HG03108 (cell line): ENCODE data around the gene ENOX2.

Source experiments
- ATAC-seq: cut with Tn5 transposase; IDR thresholded peaks from one replicate; pipeline ENCODE4 v1.9.1; 2021; ENCODE audit warnings: moderate library complexity; ENCODE audit not compliant: unreplicated experiment

Gene ENOX2

DNA sequence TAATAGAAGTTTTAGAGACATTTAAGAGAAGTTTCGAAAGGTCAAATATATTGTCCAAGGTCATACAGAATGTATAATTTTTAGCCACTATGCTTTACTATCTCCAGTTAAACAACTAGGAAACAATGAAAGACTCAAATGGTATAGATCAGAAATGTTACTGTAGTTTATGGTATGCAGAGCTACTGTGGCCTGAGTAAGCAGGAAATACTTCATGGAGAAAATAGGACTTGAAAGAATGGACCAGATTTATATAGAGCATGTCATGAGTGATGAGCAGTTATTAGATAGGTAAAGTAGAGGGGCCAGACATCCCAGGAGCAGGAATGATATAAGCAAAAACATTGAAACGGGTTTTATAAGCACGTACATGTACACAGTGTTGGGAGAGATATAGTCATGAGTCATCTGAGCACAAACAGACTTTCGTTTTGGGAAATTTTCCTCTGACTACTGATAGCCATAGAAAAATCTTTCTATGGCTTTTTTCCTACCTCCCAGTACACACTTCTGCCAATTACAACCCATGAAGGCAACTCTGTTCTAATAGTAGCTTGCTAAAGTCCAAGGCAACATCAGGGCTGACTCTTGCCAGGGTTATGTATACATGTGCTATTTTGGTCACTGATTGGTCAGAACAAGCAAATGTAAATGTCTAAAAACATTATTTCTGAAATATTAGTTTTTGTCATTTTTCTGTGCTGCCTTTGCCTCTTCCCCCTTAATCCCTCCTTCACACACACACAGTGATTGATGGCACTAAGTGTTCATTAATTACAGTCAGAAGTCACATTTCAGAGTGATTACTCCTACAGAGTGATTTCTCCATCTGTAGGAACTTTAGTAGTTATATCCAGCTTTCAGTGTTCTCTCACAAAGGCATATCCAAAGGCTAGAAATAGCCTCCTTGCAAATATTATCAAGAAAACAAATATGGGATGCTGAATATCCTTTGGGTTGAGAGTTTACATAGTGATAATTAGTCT lies 198.7 kb downstream of the ENOX2 start:
- ATAC-seq: no peak

DNA sequence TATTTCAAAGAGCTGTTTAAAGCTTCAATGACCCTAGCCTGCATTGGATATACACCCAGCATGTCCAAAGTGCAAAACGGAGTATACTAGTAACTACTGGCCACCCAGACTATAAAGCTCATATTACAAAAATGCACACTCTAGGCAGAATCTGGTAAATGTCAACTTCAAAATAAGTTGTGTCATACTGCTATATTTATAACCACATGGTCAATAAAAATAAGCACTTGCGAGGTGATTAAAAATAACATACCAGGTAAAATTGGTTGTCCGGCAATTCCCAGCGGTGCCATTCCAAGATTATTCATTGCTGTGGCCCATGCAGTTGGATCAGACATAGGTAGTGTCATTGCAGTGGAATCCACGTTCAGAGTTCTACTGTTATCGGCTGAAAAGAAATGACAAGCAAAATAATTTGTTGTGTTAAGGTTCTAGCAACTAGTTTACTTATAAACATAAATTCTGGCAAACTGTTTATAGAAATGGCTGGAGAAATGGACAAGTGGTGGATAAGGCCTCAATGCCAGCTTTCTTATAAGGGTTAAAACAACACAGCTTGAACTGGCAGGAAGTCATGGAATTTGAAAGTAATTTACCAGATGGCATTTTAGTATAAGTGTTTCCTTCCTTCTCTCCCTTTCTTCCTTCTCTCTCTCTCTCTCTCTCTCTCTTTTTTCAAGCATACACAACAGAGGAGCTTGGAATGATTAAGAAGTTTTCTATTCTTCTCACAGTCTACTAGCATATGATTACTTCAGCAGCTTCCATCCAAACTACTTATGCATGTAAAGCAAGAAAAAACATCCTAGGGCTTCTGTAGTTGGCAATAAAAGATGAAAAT lies 199.9 kb downstream of the ENOX2 start:
- ATAC-seq: no peak

DNA sequence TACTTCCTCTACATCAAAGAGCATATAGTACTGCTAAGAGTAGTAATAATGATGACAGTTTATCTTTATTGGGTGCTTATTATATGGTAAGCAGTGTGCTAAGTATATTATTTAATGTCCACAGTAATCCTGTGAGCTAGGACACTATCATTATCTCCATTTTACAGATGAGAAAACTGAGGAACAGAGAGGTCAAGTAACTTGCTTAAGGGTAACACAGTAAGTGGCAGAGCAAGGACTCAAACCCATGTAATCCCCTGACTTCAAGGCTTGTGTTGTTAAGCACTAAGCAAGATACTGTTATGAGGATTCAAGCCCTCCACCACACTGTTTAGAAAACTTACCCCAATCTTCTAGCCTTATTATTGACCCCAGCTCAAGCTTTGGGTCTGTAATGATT lies 202.4 kb downstream of the ENOX2 start:
- ATAC-seq: no peak

DNA sequence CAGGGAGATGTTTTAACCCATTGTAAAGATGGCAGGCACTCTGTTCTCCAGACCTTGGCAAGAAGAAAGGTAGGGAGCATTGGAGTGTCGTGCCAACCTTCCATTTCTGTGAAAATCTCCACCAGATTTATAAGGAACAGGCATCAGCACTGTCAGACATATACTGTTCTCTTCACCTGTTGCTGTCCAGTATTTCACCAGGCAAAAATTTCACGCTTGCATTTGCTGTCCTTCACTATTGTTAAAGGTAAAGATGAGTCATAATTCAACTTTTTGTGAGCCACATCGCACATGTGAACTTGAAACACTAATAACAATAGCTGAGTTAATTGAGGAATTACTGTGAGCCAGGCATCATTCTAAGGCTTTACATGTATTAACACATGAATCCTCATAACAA lies 203.4 kb downstream of the ENOX2 start:
- ATAC-seq: no peak

DNA sequence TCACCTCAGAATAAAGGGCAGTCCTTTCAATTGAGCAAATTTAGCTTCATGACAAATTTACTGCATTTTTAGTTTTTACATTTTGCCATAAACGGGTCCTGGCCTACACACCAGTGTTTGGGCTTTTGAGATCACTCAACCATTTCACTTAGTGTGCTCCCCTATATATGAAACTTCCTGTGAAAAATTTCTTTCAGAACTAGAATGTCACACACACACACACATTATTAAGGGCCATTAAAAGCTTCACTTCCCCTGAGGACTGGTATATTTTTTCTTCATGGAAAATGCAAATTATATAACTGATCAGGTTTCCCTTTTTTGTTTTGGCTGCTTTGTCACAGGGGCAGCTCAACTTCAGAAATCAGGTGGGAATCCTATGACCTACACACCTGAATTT lies 206.5 kb downstream of the ENOX2 start:
- ATAC-seq: no peak

DNA sequence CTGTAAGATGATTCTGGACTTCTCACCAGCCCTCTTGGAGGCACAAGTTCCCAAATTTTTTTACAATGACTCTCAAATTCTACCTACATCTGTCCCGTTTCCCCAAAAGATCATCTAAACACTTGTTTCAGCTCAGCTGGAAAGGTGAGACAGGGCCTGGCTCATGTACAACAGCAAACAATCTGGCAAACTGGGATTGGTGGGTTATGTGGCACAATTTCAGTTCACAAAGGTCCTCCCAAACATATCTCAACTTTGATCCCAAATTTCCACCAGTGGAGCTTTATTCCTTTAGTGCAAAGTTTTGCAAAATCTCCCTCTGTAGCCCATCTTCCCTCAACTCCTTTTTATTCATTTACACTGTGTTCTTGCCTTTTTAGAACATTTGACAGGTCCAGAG lies 207.1 kb downstream of the ENOX2 start:
- no peak for ATAC-seq

DNA sequence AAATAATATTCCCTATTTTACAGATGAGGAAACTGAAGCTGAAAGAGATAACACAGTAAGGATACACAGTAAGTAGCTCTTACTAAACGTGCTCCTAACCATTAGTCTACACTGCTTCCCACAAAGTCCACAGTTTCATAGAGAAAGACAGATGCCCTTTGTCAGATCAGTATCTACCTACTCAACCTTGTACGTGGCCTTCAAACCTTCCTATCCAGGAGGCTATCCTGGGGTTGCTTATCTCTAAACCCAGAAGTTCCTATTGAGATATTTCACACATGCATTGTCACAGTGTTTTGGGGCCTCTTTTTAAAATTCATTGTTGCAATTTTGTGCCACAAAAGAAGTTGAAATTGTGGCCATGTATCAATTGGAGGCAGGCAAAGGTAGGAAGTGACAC lies 208.0 kb downstream of the ENOX2 start:
- no peak for ATAC-seq

DNA sequence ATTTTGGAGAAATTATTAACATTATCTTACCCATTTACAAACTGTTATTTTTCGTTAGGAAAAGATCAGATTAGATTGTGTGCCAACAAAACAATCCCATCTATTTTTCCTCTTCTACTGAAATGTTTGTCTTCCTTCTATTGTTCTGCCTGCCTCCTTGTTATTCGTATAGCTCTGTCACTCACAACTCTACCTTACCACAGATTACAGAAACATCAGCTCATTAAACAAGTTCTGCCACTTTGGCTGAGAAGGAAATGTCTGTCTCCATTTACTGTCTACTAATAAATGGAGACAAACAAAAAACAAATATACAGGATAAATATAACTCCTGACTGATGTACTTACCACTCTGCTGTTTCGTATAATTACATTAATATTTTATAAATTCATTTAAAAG lies 211.4 kb downstream of the ENOX2 start:
- no peak for ATAC-seq

DNA sequence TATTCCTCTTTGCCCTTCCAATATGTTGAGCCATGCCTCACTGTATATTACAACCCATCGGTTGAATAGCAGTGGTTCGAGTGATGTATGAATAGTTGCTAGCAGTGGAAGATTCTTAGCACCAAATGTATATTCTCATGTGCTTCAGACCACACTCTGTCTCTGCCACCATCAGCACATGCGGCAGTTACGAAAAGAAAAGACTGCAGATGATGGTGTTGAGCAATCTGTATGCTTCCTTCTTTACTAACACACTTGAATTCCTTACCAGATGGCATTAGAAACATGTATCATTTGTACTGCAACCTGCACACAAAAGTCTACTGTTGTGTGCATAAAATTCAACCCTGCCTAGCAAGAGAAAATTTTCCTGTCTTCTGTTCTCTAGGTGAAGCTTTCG lies 214.6 kb downstream of the ENOX2 start:
- no peak for ATAC-seq

DNA sequence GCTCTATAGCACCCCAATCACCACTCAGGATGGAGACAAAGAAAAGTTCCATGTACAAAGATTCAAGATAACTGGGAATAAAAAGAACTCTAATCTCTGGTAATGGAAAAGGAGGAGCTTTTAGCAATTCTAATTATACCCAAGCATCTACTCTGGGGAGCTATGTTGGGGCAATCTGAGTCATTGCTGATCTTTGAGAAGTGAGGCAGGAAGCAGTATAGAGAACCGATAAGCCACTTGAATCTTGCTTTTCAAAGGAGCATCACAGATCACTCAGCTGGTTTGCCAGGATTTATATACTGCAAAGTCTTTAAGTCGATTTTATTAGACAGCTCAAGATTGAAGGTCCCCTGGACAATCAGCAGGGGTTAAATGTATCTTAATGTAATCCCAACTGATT lies 220.0 kb downstream of the ENOX2 start:
- ATAC-seq: no peak

DNA sequence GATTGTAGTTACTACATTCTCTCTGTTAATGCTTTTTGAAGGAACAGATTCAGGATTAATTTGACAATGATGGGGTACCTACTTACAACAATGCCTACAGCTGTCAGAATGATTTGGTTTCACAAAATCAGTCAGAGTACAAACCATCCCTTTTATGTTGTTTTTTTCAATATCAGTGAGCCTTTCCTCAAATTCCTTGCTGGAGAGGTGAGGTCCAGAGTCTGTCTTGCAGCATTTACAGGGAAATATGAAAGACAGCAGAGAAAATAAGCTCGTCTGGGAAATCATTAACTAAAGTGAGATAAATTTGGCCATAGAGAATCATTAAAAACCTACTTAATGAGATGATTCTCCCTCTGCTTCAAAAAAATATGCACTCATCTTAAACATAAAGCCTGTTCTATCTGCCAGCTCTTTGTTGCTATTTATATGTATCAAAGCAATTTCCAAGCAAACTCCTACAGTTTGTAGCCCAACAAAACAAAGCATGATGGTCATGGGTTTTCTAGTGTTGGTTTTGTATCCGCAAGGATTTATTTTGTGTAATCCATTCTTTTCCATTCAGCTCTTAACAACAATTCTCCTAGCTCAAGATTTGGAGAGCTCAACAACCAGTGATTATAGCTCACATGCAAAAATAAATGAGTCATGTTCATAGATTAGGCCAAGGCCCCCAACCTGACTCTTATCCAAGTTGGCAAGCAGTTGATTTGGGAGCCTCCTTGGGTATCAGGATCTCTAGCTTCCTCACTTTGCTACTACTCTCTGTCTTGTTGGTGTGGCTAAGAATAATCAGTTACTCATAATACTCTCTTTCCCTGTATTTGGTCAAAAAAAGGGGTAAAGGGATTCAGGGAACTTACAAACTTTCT lies 222.6 kb downstream of the ENOX2 start:
- no peak for ATAC-seq

DNA sequence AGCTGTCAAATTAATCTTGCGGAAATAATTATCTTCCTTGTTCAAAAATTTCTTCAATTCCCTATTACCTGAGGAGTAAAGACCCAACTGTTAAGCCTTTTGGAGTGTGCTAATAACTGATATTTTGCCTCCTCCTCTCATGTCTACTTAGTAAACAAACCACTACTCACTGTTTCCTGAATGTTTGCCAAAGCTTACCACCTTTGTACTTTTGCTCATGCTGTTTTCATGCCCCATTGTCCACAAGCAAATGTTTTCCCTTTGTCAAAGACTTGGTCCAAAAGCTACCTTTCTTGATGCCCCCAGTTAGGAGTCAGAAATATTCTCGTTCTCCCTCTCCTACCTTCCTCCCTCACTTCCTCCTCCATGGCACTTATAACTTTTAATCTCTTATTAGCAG lies 226.1 kb downstream of the ENOX2 start:
- ATAC-seq: no peak

DNA sequence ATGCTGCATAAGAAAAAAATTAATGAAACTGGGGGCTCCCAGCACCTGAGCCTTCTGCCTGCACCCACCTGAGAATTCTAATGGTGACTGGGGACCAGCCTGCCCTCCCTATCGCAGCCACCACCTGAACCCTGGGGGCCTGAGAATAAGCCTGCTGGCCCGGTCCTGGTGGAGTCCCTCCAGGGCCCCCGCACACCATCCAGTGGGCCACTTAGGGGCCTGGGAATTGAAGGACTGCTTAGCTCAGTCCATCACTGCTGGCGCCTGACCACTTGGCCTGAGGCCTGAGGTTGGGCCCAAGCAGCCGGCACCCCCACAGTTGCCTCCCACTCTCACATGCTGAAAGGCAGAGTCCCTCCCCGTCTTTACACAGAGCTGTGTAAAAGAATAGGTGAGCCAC lies 230.8 kb downstream of the ENOX2 start:
- no peak for ATAC-seq

DNA sequence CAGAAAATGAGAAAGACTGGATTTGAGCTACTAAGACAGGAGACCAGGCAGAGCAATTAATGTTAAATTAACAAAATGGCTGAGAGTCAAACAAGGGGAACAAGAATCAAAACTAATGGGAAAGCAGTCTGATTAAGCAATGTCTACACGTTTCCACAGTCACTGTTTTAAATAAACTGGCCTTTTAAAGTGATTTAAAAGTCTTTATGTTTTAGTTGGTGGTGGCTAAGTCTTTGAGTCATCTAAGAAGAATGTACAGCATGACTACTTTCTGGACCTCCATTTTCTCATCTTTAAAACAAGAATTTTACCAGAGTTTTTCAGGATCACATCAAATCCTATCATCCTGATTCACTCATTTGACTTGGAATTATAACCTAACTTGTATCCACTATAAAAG lies 233.8 kb downstream of the ENOX2 start:
- no peak for ATAC-seq

DNA sequence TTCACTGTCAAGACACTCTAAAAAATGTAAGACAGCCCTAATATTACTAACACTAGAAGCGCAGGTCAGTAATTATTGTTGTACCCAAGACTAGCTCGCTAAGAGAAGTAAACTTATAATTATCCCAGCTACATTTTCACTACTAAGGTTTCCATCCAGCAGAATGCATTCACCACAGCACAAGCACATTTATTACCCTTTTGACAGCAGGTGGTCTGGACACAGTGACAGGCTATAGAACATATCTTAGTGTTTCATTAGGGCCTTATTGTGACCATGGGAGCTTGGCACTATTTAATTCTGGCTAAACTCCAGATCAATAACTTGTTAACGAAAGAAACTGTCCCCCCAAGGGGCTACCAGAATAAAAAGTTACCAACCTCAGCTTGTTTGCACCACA lies 237.7 kb downstream of the ENOX2 start:
- no peak for ATAC-seq

DNA sequence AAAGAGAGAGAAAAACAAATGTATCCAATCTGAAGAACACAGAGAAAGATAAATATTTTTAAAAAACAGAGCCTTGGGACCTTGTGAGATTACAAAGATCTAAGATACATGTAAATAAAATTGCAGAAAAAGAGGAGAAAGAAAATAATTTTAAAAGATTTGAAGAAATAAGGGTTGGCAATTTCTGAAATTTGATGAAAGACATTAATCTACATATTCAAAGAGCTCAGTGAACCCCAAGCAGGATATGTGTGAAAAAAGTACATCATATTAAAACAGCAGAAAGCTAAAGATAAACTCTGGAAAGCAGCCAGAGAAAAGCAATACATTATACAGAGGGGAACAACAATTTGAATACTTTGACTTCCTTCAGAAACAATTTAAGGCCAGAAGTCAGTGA lies 244.7 kb downstream of the ENOX2 start:
- ATAC-seq: no peak

DNA sequence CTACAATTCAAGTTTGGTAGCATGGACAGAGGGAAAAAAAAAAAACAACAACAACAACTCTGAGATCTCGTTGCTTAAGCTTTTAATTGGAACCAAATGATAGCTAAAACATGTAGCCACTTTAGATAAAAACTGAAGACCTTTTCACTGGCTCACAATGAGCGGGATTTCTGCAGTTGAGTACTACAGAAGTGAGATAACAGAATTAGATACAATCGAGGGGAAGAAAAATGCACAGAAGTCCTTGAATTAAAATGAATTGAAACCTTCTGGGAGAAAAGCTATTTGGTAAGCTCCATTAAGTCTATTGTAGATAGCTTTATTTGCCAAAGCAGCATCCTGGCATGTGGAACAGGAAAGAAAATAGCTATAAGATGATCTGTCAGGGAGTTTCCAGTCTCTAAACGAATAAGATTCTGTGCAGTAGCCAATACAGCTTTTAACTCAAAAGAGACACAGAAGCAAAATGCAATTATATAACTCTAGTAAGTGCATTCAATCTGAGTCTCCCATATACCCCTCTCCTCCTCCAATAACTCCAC lies 248.5 kb downstream of the ENOX2 start:
- no peak for ATAC-seq

DNA sequence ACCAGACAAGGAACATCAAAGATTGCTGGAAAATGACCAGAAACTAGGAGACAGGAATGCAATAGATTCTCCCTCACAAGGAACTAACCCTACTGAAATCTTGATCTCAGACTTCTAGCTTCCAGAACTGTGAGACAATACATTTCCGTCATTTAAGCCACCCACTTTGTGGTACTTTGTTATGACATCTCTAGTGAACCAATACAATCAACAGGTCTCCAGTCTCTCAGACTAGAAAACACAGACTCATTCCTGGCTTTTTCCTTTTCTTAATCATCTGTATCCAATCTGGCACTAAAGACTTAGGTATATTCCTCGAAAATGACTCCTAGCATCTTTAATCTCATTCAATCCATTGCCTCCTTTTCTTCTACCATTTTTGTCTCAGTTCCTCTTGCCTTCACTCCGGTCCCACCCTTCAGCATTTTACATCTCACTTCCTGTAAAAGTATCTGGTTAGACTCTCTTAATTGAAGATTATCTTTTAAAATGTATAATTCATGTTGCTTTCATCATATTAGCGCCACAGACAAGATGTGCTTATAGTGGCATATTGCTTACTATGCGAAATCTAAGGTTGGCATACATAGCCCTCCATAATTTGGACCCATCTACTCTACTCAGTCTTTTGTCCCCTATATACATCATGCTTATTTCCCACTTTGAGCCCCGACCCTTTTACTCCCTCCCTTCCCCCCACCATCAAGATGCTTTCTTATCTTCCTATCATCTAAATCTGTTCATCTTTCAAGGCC lies 250.0 kb downstream of the ENOX2 start:
- ATAC-seq: no peak

DNA sequence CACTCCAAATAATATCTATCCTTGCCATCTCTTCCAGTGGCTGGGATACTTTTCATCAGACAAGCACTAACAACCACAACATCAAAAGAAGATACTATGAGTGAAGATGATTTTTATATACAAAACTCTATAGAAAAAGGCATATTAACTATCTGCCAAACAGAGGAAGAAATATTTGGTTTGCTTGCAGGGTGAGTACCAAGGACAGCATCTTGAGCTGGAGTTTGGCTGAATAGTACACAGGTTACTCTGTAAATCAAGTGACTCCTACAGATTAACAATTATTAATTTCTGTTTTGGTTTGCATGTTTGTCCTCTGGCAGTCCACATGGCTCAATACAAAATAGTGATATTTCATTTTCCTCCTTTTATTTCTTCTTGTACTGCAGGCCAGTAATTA lies 253.3 kb downstream of the ENOX2 start:
- no peak for ATAC-seq

DNA sequence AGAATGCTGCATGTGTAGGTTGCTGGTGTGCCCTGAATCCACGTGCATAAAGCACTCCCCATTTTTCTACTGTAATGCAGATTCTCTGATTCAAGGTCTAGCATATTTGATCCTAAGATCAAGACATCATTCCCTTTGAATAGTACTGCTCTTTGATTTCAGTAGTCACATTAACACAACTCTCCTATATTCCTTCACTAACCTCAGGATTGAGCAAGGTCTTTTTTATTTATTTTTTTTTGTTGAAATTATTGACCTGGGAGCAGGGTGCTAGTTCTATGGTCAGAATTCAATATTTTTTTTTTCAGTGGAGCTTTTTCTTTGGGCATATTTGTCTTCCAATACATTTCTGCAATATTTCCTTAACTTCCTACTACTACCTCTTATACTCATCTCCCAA lies 255.5 kb downstream of the ENOX2 start:
- ATAC-seq: no peak
